Loucy (cell line): ENCODE data around the gene CIC.

Experiments
- H2AFZ ChIP-seq: fragments of 200-600 bp; sonication (generic); 2 replicates; pipeline ENCODE4 v1.6.0; 2016; ENCODE audit warnings: antibody characterized with exemption, mild to moderate bottlenecking, low read length, moderate library complexity
- H3F3A ChIP-seq: fragments of 200-600 bp; 2 replicates; pipeline ENCODE4 v1.6.0; 2016; ENCODE audit warnings: antibody characterized with exemption, low read depth, mild to moderate bottlenecking
- H3K27me3 ChIP-seq: fragments of 200-600 bp; sonication (generic); 2 replicates; pipeline ENCODE4 v1.6.1; 2014; ENCODE audit warnings: low read length, mild to moderate bottlenecking; ENCODE audit not compliant: insufficient read depth, poor library complexity, severe bottlenecking
- H3K36me3 ChIP-seq: fragments of 200-600 bp; sonication (generic); 2 replicates; pipeline ENCODE4 v1.6.1; 2016; ENCODE audit warnings: low read length; ENCODE audit not compliant: insufficient read depth
- H3K4me1 ChIP-seq: fragments of 200-600 bp; sonication (generic); 2 replicates; pipeline ENCODE4 v1.5.1; 2014; ENCODE audit warnings: low read length, mild to moderate bottlenecking; ENCODE audit not compliant: insufficient read depth, poor library complexity, severe bottlenecking
- H3K4me2 ChIP-seq: fragments of 200-600 bp; sonication (generic); 2 replicates; pipeline ENCODE4 v1.6.0; 2014; ENCODE audit warnings: antibody characterized with exemption, low read length, low read depth, mild to moderate bottlenecking; ENCODE audit not compliant: poor library complexity, severe bottlenecking
- H3K4me3 ChIP-seq: fragments of 200-600 bp; sonication (generic); 2 replicates; pipeline ENCODE4 v1.5.1; 2014; ENCODE audit warnings: low read length, mild to moderate bottlenecking, mixed read lengths; ENCODE audit not compliant: poor library complexity, severe bottlenecking
- H3K79me2 ChIP-seq: fragments of 200-600 bp; sonication (generic); 2 replicates; pipeline ENCODE4 v1.6.1; 2014; ENCODE audit warnings: low read length; ENCODE audit not compliant: insufficient read depth
- H3K9ac ChIP-seq: fragments of 200-600 bp; sonication (generic); 2 replicates; pipeline ENCODE4 v1.6.0; 2014; ENCODE audit warnings: mild to moderate bottlenecking, low read depth, low read length, moderate library complexity; ENCODE audit not compliant: poor library complexity, severe bottlenecking
- H3K9me2 ChIP-seq: fragments of 200-600 bp; sonication (generic); replicated peaks from 2 replicates; pipeline ENCODE4 v1.6.1; 2016; ENCODE audit warnings: low read depth, low read length, mixed read lengths
- H3K9me3 ChIP-seq: fragments of 200-600 bp; sonication (generic); 2 replicates; pipeline ENCODE4 v1.6.1; 2014; ENCODE audit warnings: mild to moderate bottlenecking, antibody characterized with exemption, low read length, low read depth; ENCODE audit not compliant: insufficient read depth
- H4K20me1 ChIP-seq: fragments of 200-600 bp; sonication (generic); 2 replicates; pipeline ENCODE4 v1.6.0; 2014; ENCODE audit warnings: antibody characterized with exemption, low read length, mild to moderate bottlenecking; ENCODE audit not compliant: insufficient read depth, poor library complexity, severe bottlenecking
- EZH2phosphoT487 ChIP-seq: fragments of 200-600 bp; IDR thresholded peaks from 2 replicates; pipeline ENCODE4 v1.6.1; 2018; ENCODE audit warnings: antibody characterized with exemption, mild to moderate bottlenecking, moderate library complexity, borderline replicate concordance
- TF ChIP-seq, protein P1 (sequence below): fragments of 200-600 bp; sonication (generic); conservative IDR thresholded peaks from 2 replicates; pipeline ENCODE4 v1.5.1; 2014; ENCODE audit warnings: mild to moderate bottlenecking, antibody characterized with exemption, low read length

Gene CIC

DNA sequence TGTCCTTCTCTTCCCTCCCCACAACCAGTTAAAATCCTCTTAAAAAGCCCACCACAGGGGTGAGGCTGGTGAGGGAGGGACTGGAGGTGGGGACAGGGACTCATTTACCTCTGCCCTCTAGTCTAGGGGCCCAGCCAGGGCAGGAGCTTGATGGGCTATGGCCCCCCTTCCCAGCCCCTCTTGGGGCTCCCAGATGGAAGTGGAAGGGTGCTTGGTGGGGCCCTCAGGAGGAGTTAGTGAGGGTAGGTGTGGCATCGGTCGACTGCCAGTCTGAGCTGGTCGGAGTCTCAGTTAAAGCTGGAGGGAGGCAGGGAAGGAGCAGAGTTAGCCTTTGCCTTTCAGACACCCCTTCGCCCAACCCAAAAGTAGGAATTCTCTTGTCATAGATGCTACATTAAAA lies 38.5 kb upstream of the CIC start:
- no peaks in the 10 kb centered on the region for H3K9me2 ChIP-seq
- no peak overlapping the region for H3K4me3 ChIP-seq
- TF ChIP-seq, protein P1, sequence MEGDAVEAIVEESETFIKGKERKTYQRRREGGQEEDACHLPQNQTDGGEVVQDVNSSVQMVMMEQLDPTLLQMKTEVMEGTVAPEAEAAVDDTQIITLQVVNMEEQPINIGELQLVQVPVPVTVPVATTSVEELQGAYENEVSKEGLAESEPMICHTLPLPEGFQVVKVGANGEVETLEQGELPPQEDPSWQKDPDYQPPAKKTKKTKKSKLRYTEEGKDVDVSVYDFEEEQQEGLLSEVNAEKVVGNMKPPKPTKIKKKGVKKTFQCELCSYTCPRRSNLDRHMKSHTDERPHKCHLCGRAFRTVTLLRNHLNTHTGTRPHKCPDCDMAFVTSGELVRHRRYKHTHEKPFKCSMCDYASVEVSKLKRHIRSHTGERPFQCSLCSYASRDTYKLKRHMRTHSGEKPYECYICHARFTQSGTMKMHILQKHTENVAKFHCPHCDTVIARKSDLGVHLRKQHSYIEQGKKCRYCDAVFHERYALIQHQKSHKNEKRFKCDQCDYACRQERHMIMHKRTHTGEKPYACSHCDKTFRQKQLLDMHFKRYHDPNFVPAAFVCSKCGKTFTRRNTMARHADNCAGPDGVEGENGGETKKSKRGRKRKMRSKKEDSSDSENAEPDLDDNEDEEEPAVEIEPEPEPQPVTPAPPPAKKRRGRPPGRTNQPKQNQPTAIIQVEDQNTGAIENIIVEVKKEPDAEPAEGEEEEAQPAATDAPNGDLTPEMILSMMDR = no peak
- TF ChIP-seq EZH2phosphoT487 = no peak
- H3K9ac ChIP-seq = no peak overlapping the region
- H3K36me3 ChIP-seq = peaks cover 73% of the 10 kb centered on the region; the same call in 1 of the 2 replicates
- H3K4me2 ChIP-seq = no peak overlapping the region
- no peaks in the 10 kb centered on the region for H3K27me3 ChIP-seq
- H3F3A ChIP-seq = no peaks in the 10 kb centered on the region
- no peaks in the 10 kb centered on the region for H3K9me3 ChIP-seq
- 0 out of 2 replicates have a peak, but pooled peaks cover 3% of the 10 kb centered on the region for H3K79me2 ChIP-seq
- H2AFZ ChIP-seq = no peak overlapping the region
- no peaks in the 10 kb centered on the region for H3K4me1 ChIP-seq
- H4K20me1 ChIP-seq = peaks cover 13% of the 10 kb centered on the region

DNA sequence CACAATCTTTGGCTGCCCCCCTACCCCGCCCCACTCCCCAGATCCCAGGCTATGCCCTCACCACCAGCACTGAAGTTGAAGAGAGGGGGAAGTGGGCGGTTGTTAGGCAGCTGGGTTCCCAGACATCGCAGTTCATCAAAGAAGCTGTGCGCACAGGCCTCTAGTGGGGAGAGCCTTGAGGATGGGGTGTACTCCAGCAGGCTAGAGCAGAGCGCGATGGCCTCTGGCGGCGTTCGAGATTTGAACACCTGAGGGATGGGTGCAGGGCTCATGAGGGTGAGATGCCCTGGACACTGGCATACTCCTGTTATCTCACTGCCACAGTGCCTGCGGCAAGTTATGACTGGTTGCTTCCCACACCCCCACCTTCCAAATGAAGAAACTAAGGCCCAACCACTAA lies 36.6 kb upstream of the CIC start:
- 0 out of 2 replicates have a peak, but pooled peaks cover 3% of the 10 kb centered on the region for H3K79me2 ChIP-seq
- H3K4me2 ChIP-seq = no peak overlapping the region
- no peak overlapping the region for H3K9ac ChIP-seq
- no peak for TF ChIP-seq EZH2phosphoT487
- TF ChIP-seq, protein P1 = no peak
- peaks cover 9% of the 10 kb centered on the region for H4K20me1 ChIP-seq
- no peak overlapping the region for H2AFZ ChIP-seq
- H3K4me1 ChIP-seq = no peaks in the 10 kb centered on the region
- no peak overlapping the region for H3K4me3 ChIP-seq
- H3K27me3 ChIP-seq = no peaks in the 10 kb centered on the region
- H3K36me3 ChIP-seq = peaks cover 70% of the 10 kb centered on the region; the same call in 1 of the 2 replicates
- no peaks in the 10 kb centered on the region for H3F3A ChIP-seq
- H3K9me2 ChIP-seq = no peaks in the 10 kb centered on the region
- H3K9me3 ChIP-seq = no peaks in the 10 kb centered on the region

DNA sequence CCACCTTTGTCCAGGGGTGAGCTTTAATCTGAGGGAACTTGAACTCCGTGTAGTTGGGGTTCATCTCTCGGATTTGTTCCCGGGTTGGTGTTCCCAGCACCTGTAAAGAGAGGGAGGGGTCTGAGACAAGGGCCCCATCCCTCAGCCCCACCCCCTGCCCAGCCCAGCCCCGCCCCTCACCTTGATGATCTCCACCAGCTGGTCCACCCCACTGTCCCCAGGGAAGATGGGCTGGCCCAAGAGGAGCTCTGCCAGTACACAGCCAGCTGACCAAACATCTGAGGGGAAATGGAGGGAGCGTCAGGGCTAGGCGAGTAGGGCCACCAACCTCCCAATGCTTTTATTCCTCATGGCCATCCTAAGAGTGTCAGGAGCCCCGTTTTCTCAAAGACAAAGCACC lies 35.9 kb upstream of the CIC start:
- H3K79me2 ChIP-seq = 0 out of 2 replicates have a peak, but pooled peaks cover 3% of the 10 kb centered on the region
- H3K36me3 ChIP-seq = peaks cover 70% of the 10 kb centered on the region; the same call in 1 of the 2 replicates
- no peak overlapping the region for H3K4me3 ChIP-seq
- H3K9me2 ChIP-seq = no peaks in the 10 kb centered on the region
- peaks cover 9% of the 10 kb centered on the region for H4K20me1 ChIP-seq
- no peak overlapping the region for H3K9ac ChIP-seq
- no peaks in the 10 kb centered on the region for H3K27me3 ChIP-seq
- H2AFZ ChIP-seq = no peak overlapping the region
- no peaks in the 10 kb centered on the region for H3K4me1 ChIP-seq
- no peaks in the 10 kb centered on the region for H3K9me3 ChIP-seq
- no peaks in the 10 kb centered on the region for H3F3A ChIP-seq
- H3K4me2 ChIP-seq = no peak overlapping the region
- TF ChIP-seq, protein P1 = no peak
- TF ChIP-seq EZH2phosphoT487 = no peak
